Effector memory CD8-positive, alpha-beta T cell (primary cell): ENCODE data around the gene MFNG.

ENCODE experiments used
- ATAC-seq: fragments of 150-1000 bp; cut with Tn5 transposase; replicated peaks from 2 replicates; pipeline ENCODE4 v1.10.0; 2021; ENCODE audit warnings: mild to moderate bottlenecking, moderate library complexity
- DNase-seq, 3 experiments: peaks; one replicate each; pipeline ENCODE4 v3.0.0; 2021
- H3K27ac Mint-ChIP-seq, 2 donors: one replicate each; pipeline ENCODE4 v1.8.0; 2022; ENCODE audit warnings: mild to moderate bottlenecking in 2 of 2, mixed read lengths in 2 of 2, moderate library complexity in 2 of 2
- H3K27me3 Mint-ChIP-seq, 2 donors: one replicate each; pipeline ENCODE4 v1.8.0; 2022; ENCODE audit warnings: mixed read lengths in 2 of 2
- H3K36me3 Mint-ChIP-seq: one replicate; pipeline ENCODE4 v1.8.0; 2022; ENCODE audit warnings: mild to moderate bottlenecking, moderate library complexity, mixed read lengths; ENCODE audit not compliant: insufficient read depth
- H3K4me1 Mint-ChIP-seq, 2 donors: one replicate each; pipeline ENCODE4 v1.8.0; 2022; ENCODE audit warnings: low read depth in 2 of 2, mixed read lengths in 2 of 2
- H3K4me3 Mint-ChIP-seq, 2 donors: one replicate each; pipeline ENCODE4 v1.8.0; 2022; ENCODE audit warnings: mild to moderate bottlenecking in 2 of 2, mixed read lengths in 2 of 2, moderate library complexity in 2 of 2
- H3K9me3 Mint-ChIP-seq, 2 donors: one replicate each; pipeline ENCODE4 v1.8.0; 2022; ENCODE audit warnings: mixed read lengths in 2 of 2

Gene MFNG

GRCh38 chr22:37497062-37497599 lies 10.9 kb upstream of the MFNG start:
- no peak for DNase-seq
- peaks cover 14 to 23% of the 10 kb centered on the region in 2 donors for H3K4me1 Mint-ChIP-seq
- no peak overlapping the region for H3K27ac Mint-ChIP-seq
- H3K4me3 Mint-ChIP-seq, result no peak overlapping the region
- no peak for ATAC-seq
- H3K36me3 Mint-ChIP-seq, result peaks cover 6% of the 10 kb centered on the region
- H3K27me3 Mint-ChIP-seq, result peaks cover 30 to 49% of the 10 kb centered on the region in 2 donors
- no peaks in the 10 kb centered on the region for H3K9me3 Mint-ChIP-seq

GRCh38 chr22:37496651-37497050 lies 10.5 kb upstream of the MFNG start:
- H3K36me3 Mint-ChIP-seq, result peaks cover 6% of the 10 kb centered on the region
- no peaks in the 10 kb centered on the region for H3K9me3 Mint-ChIP-seq
- no peak for ATAC-seq
- no peak for DNase-seq
- no peak overlapping the region for H3K4me3 Mint-ChIP-seq
- peaks cover 26 to 44% of the 10 kb centered on the region in 2 donors for H3K27me3 Mint-ChIP-seq
- no peak overlapping the region for H3K27ac Mint-ChIP-seq
- H3K4me1 Mint-ChIP-seq, result peaks cover 12 to 19% of the 10 kb centered on the region in 2 donors

- Mint-ChIP-seq H3K36me3 (peaks cover 6% of the 10 kb centered on the region), H3K27me3 (peaks cover 15 to 37% of the 10 kb centered on the region in 2 donors), H3K27ac (no peak overlapping the region), H3K9me3 (no peaks in the 10 kb centered on the region), H3K4me1 (peaks cover 25 to 28% of the 10 kb centered on the region in 2 donors), H3K4me3 (no peak overlapping the region)
- no peak for ATAC-seq
- no peak for DNase-seq
These were observed 7.8 kb upstream of the MFNG start for GRCh38 chr22:37493979-37494378.

- Mint-ChIP-seq H3K27ac (peak overlapping the region; percentile 54 to 76), H3K4me1 (peaks cover 26 to 30% of the 10 kb centered on the region in 2 donors), H3K27me3 (peaks cover 7 to 29% of the 10 kb centered on the region in 2 donors), H3K9me3 (no peaks in the 10 kb centered on the region), H3K4me3 (no peak overlapping the region), H3K36me3 (peaks cover 4% of the 10 kb centered on the region)
- DNase-seq (peak; percentile 41 to 48 (median 48)), ATAC-seq (peak; percentile 75)
These were observed 6.5 kb upstream of the MFNG start for GRCh38 chr22:37492428-37493344.

GRCh38 chr22:37491559-37492427 lies 5.6 kb upstream of the MFNG start:
- peaks cover 6% of the 10 kb centered on the region for H3K36me3 Mint-ChIP-seq
- ATAC-seq (no peak), DNase-seq (no peak)
- H3K27me3 Mint-ChIP-seq, result peaks cover 0 to 20% of the 10 kb centered on the region in 2 donors
- H3K4me3 Mint-ChIP-seq, result no peak overlapping the region
- no peaks in the 10 kb centered on the region for H3K9me3 Mint-ChIP-seq
- peaks cover 34 to 39% of the 10 kb centered on the region in 2 donors for H3K4me1 Mint-ChIP-seq
- H3K27ac Mint-ChIP-seq, result no peak overlapping the region

GRCh38 chr22:37491106-37491505 lies 4.9 kb upstream of the MFNG start:
- Mint-ChIP-seq H3K36me3 (peaks cover 11% of the 10 kb centered on the region), H3K27me3 (peaks cover 0 to 13% of the 10 kb centered on the region in 2 donors), H3K4me1 (peaks cover 39 to 44% of the 10 kb centered on the region in 2 donors), H3K9me3 (no peaks in the 10 kb centered on the region), H3K27ac (no peak overlapping the region), H3K4me3 (no peak overlapping the region)
- no peak for ATAC-seq
- DNase-seq, result no peak

GRCh38 chr22:37489983-37490382 lies 3.8 kb upstream of the MFNG start:
- Mint-ChIP-seq H3K36me3 (peaks cover 14% of the 10 kb centered on the region), H3K4me3 (peak overlapping the region in 1 of 2 donors; percentile 37), H3K9me3 (no peaks in the 10 kb centered on the region), H3K27me3 (peaks cover 0 to 2% of the 10 kb centered on the region in 2 donors), H3K27ac (peak overlapping the region; percentile 74 to 78), H3K4me1 (peaks cover 45 to 49% of the 10 kb centered on the region in 2 donors)
- ATAC-seq (no peak), DNase-seq (no peak)

- H3K27me3 Mint-ChIP-seq, result no peaks in the 10 kb centered on the region
- H3K4me1 Mint-ChIP-seq, result peaks cover 56 to 60% of the 10 kb centered on the region in 2 donors
- DNase-seq (no peak), ATAC-seq (no peak)
- H3K36me3 Mint-ChIP-seq, result peaks cover 22% of the 10 kb centered on the region
- H3K9me3 Mint-ChIP-seq, result no peaks in the 10 kb centered on the region
- peak overlapping the region in 1 of 2 donors; percentile 94 for H3K27ac Mint-ChIP-seq
- no peak overlapping the region for H3K4me3 Mint-ChIP-seq
These were observed 2.4 kb upstream of the MFNG start for GRCh38 chr22:37488337-37489135.

- DNase-seq (no peak), ATAC-seq (no peak)
- Mint-ChIP-seq H3K9me3 (no peaks in the 10 kb centered on the region), H3K4me3 (peak overlapping the region; percentile 87 to 91), H3K27ac (peak overlapping the region; percentile 94 to 97), H3K4me1 (peaks cover 58 to 62% of the 10 kb centered on the region in 2 donors), H3K36me3 (peaks cover 22% of the 10 kb centered on the region), H3K27me3 (no peaks in the 10 kb centered on the region)
These were observed 1.4 kb upstream of the MFNG start for GRCh38 chr22:37487571-37487970.

- H3K27me3 Mint-ChIP-seq, result no peaks in the 10 kb centered on the region
- H3K9me3 Mint-ChIP-seq, result no peaks in the 10 kb centered on the region
- DNase-seq (no peak), ATAC-seq (no peak)
- peaks cover 61 to 66% of the 10 kb centered on the region in 2 donors for H3K4me1 Mint-ChIP-seq
- peak overlapping the region; percentile 87 to 91 for H3K4me3 Mint-ChIP-seq
- H3K27ac Mint-ChIP-seq, result peak overlapping the region; percentile 94 to 97
- H3K36me3 Mint-ChIP-seq, result peaks cover 22% of the 10 kb centered on the region
These were observed 945 bp upstream of the MFNG start for GRCh38 chr22:37487129-37487528.

- no peaks in the 10 kb centered on the region for H3K9me3 Mint-ChIP-seq
- peaks cover 22% of the 10 kb centered on the region for H3K36me3 Mint-ChIP-seq
- H3K27ac Mint-ChIP-seq, result peak overlapping the region; percentile 94 to 97
- no peak for ATAC-seq
- no peaks in the 10 kb centered on the region for H3K27me3 Mint-ChIP-seq
- peaks cover 67 to 75% of the 10 kb centered on the region in 2 donors for H3K4me1 Mint-ChIP-seq
- peak overlapping the region; percentile 87 to 91 for H3K4me3 Mint-ChIP-seq
- DNase-seq, result peak in 2 of 3 experiments; percentile 7 to 12
These were observed 575 bp downstream of the MFNG start for GRCh38 chr22:37485395-37486223.
